GM18519 (cell line): Measurements from ENCODE around the gene ZP1.

ENCODE experiments used
- ATAC-seq: cut with Tn5 transposase; IDR thresholded peaks from one replicate; pipeline ENCODE4 v1.9.1; 2021; ENCODE audit warnings: mild to moderate bottlenecking, moderate library complexity; ENCODE audit not compliant: unreplicated experiment, low FRiP score

ZP1 gene

DNA sequence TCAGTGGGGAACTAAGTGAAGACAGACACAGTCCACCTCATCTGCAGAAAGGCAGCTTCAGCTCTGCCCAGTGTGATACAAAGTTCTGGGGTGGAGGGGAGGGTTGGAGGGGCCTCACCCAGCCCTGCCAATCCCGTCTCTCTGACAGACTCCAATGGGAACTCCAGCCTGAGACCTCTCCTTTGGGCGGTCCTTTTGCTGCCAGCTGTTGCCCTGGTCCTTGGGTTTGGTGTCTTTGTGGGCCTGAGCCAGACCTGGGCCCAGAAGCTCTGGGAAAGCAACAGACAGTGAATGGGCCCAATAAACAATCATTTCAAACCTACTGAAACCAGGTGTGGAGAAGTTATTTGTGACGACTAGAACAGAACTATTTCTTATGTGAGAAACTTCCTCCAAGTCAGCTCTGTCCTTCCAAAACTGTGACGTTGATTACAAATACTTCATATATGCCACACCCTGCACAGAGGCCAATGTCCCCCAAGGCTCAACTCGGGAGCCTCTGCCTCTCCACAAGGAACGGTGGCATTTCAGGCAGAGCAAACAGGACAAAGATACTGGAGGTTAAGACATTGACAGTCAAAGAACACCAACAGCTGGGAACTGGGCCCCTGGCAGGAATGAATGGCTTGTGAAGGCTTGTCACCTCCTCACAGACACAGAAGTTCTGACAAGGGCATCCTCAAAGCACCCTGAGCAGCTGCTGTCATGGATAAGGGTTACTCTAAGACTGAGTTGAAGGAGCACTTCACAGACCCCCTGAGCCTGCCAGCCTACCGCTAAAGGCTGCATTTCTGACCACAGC lies 8.2 kb downstream of the ZP1 start:
- no peak for ATAC-seq

DNA sequence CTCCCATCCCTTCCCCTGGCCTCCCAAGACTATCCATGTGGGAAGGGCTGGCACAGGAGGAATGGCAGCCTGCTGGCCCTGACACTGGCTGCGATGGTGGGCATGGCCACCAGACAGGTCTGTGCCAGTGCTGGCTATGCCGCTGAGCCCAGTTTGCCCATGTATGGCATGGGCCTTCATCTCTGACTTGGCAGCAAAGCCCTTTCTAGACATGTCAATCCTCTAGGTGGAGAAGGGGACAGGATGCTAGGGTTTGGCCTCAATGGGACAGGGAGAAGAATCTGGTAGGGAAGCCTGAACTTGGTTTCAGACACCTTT lies 8.8 kb downstream of the ZP1 start:
- no peak for ATAC-seq

- no peak for ATAC-seq
Observed at GRCh38 chr11:60878245-60879101, 11.1 kb downstream of the ZP1 start.

DNA sequence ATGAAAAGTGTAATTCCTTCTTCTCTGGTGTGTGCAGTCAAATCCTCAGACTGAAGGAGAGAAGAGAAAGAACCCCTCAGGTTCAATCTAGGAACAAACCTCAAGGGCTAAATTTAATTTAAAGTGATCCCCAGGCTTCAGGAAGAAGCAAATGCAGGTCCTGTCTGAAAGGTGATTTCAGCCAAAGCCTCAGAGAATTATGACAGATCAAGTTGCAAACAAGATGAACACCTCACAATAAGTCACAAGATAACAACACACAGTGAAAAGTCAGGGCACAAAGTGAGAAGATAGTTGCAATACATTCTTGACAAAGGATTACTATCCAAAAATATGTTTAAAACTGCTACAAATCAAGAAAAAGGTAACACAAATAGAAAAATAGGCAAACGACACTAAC lies 11.8 kb downstream of the ZP1 start:
- ATAC-seq, result no peak

DNA sequence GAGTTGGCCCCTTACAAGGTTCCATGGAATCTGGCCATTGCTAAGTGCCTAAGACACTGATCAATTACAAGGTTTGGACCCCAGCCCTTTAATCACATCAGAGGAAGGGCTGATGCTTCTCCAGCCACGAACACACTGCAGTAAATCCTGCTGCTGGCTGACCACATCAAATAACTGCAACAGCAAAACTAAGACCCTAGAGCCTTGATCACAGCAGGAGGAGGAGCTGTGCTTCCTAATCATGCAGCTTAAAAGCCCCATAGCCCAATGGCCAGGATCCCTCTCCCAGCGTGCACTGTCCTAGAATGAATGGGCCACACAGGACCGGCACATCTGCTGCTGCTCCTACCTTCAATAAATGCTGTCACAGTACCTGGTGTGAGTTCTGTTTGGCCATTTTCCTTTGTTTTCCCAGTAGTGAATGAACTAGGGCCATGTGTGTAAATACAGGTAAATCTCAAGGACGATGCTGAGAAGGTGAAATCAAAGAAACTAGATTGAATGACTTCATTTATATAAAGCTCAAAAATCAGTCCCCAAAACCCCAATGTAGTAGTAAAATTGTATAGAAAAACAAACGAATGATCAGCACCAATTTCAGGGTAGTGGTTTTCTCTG lies 12.7 kb downstream of the ZP1 start:
- ATAC-seq, result no peak

DNA sequence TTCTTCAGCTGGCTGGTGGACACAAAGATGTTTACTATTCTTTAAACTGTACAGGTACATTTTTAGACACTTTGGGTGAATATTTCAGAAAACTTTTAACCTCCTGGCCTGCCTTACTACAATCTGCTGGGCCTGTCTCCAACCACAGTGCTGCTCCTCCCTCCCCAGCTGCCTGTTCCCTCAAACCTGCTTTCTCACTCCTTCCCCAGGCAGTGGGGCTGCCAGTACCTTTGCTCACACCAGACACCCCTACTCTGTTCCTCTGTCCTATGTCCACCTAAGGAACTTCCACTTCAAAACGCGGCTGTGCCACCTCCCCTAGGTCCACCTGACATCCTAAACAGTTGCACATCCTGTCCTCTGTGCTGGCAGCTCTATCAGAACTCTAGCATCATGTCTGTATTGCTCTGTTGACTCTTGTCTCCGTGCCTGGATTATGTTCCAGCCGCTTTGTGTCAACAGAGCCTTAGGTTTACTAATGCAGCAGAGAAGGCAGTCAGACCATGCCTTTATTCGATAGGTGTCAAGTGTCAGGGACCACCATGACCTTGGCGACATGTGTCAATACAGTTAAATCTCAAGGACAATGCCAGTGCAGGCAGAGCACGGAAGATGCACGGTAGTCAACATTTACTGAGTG lies 13.4 kb downstream of the ZP1 start:
- ATAC-seq, result no peak

- no peak for ATAC-seq
Observed at GRCh38 chr11:60887556-60887955, 20.2 kb downstream of the ZP1 start.

DNA sequence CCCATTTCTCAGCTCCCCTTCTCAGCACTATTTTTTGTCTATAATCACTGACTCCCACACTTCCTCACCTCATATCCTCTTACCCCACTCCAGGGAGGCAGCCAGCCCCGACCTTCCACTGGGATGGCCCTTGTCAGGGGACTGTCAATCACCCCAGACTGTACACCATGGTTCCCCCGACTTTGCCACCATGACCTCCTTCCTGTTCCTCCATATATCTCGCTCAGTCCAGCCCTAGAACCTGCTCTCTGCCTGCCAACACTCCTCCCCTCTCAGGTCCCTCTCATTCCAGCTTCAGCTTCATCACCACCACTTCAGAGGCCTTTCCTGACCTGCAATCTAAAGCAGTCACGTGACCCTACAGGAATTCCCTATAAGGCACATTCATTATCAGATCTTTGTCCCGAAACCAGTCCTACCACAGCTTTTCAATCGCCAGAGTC lies 22.5 kb downstream of the ZP1 start:
- no peak for ATAC-seq

DNA sequence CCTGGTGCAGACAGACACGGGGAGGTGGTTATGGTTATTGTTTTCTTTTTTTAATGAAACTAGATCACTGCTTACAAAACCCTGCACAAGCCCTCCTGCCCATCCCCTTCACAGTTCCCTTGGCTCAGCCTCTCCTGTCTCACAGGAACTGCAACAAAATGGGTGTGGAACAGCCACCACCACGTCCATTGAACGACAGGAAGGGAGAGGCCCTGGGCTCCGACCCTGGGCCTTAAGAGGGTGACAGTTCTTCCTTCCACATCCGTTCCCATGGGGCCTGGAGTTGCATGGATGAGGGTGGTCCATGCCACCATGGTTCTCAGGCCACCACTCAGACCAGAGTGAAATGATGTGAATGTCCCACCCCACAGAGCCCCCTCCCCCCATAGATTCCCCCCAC lies 23.4 kb downstream of the ZP1 start:
- ATAC-seq, result no peak

- no peak for ATAC-seq
Observed at GRCh38 chr11:60891103-60891741, 23.9 kb downstream of the ZP1 start.

- ATAC-seq, result no peak
Observed at GRCh38 chr11:60895687-60896086, 28.3 kb downstream of the ZP1 start.

- ATAC-seq, result no peak
Observed at GRCh38 chr11:60897496-60897895, 30.2 kb downstream of the ZP1 start.

- ATAC-seq, result no peak
Observed at GRCh38 chr11:60899046-60899936, 31.9 kb downstream of the ZP1 start.

DNA sequence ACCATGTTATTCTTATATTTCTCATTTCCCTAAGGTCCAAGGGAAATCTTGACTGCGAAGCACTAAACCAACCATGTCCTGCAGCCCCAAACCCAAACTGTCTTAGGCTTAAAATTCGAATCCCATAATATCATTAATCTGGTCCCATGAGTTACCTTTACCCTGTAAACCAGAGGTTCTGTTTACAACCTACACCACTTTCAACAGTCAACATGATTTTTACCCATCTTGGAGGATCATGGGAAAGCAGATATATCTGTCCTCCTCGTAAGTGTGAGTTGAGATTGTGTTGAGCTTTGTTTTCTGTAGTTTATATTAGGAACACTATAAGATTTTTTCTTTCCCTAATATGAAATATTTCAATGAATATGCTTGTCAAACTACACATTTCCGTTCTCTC lies 32.6 kb downstream of the ZP1 start:
- no peak for ATAC-seq

GRCh38 chr11:60900673-60901404 lies 33.5 kb downstream of the ZP1 start:
- no peak for ATAC-seq

- ATAC-seq, result no peak
Observed at GRCh38 chr11:60902625-60903024, 35.3 kb downstream of the ZP1 start.

DNA sequence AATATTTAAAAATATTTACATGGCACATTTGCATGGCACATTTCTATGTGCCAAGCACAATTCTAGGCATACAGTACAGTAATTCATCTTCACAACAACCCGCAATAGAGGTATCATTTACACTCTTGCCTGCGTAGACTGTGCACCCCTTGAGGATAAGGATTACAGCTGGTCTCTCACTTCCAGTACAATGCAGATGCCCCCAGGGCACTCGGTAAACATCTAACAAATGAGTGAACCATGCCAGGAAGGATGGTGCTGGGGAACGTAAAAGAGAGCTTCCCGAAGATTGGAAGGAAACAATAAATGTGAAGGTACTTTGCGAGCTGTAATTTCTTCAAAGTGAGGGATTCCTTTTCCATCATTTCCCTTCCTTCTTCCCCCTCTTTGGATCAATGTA lies 37.7 kb downstream of the ZP1 start:
- ATAC-seq, result no peak

- no peak for ATAC-seq
Observed at GRCh38 chr11:60905551-60906113, 38.3 kb downstream of the ZP1 start.
